ENCODE data around the gene SLC9A3.

SLC9A3 gene

GRCh38 chr5:518721-519120 is 5.5 kb downstream of the SLC9A3 start:
- DNase-seq (ENCODE audit: low spot score) = no peak
- Histone ChIP-seq H2BK120ac (ENCODE audit: low read depth, low read length) (peak overlapping the region; percentile 43), H4K8ac (ENCODE audit: low read depth, low read length) (no peak overlapping the region), H4K91ac (ENCODE audit: low read depth, low read length, poor library complexity) (no peak overlapping the region), H3K27ac (replicated peaks; ENCODE audit: low read length) (no peak overlapping the region), H3K4me1 (ENCODE audit: control insufficient read depth in 2 of 2, insufficient read depth in 1 of 2, low read depth in 1 of 2, low read length in 2 of 2) (peaks cover 6 to 15% of the 10 kb centered on the region in 2 donors), H2BK5ac (ENCODE audit: low read length) (no peak overlapping the region), H3K9me3 (replicated peaks in 1 of 2; ENCODE audit: control insufficient read depth in 2 of 2, insufficient read depth in 1 of 2, low read depth in 1 of 2, low read length in 2 of 2) (peaks cover 0 to 1% of the 10 kb centered on the region in 2 donors), H3K14ac (ENCODE audit: low read length) (peak overlapping the region; percentile 97), H3K4me3 (ENCODE audit: low read length in 2 of 2) (no peak overlapping the region), H3K79me1 (ENCODE audit: low read depth, low read length) (no peaks in the 10 kb centered on the region), H3K18ac (ENCODE audit: low read length) (no peak overlapping the region), H2AFZ (ENCODE audit: low read length) (no peak overlapping the region), H2BK12ac (ENCODE audit: low read length) (no peak overlapping the region), H3K9ac (ENCODE audit: low read depth, low read length, poor library complexity) (no peak overlapping the region), H3K27me3 (ENCODE audit: control insufficient read depth in 3 of 3, insufficient read depth in 3 of 3, low read depth in 1 of 3, low read length in 3 of 3) (peaks cover 9 to 72% (median 21%) of the 10 kb centered on the region in 3 experiments), H3K36me3 (replicated peaks in 1 of 2; ENCODE audit: control insufficient read depth in 2 of 2, insufficient read depth in 2 of 2, low read length in 2 of 2) (no peaks in the 10 kb centered on the region), H2BK15ac (ENCODE audit: low read length) (no peak overlapping the region), H3K4me2 (ENCODE audit: insufficient read depth, low read length, poor library complexity, severe bottlenecking) (no peak overlapping the region), H2AK5ac (ENCODE audit: low read depth, low read length) (no peak overlapping the region), H3K23ac (ENCODE audit: low read depth, low read length, poor library complexity) (no peak overlapping the region), H3K4ac (ENCODE audit: low read length) (no peak overlapping the region)
- WGBS, 2 donors (ENCODE audit: extremely low coverage in 2 of 2, insufficient read length in 2 of 2, insufficient replicate concordance in 1 of 2) = no CpG with 5 or more reads among the region's 10 CpGs

DNA sequence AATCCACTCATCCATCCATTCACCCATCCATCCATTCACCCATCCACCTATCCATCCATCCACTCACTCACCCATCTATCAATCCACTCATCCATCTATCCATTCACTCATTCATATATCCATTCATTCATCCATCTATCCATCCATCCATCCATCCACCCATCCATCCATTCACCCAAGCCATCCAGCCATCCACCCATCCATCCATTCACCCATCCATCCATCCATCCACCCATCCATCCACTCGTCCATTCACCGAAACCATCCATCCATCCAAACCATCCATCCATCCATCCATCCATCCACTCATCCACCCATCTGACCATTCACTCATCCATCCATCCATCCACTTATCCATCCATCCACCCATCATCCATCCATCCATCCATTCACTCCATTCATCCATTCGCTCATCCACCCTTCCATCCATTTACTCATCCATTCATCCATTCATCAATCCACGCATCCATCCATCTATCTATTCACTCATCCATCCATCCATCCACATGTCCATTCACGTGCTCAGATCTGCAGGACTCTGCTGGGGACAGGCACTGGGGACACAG is 6.6 kb downstream of the SLC9A3 start:
- H2BK120ac ChIP-seq (ENCODE audit: low read depth, low read length) = no peak overlapping the region
- no peak overlapping the region for H2BK12ac ChIP-seq (ENCODE audit: low read length)
- no peak overlapping the region for H4K8ac ChIP-seq (ENCODE audit: low read depth, low read length)
- H3K23ac ChIP-seq (ENCODE audit: low read depth, low read length, poor library complexity) = no peak overlapping the region
- WGBS, 2 donors (ENCODE audit: extremely low coverage in 2 of 2, insufficient read length in 2 of 2, insufficient replicate concordance in 1 of 2) = 98 to 100% methylated on average over 1 to 4 of the region's 5 CpGs
- no peak overlapping the region for H3K27ac ChIP-seq (replicated peaks; ENCODE audit: low read length)
- H3K79me1 ChIP-seq (ENCODE audit: low read depth, low read length) = peaks cover 3% of the 10 kb centered on the region
- no peak overlapping the region for H2BK15ac ChIP-seq (ENCODE audit: low read length)
- no peak overlapping the region for H2AFZ ChIP-seq (ENCODE audit: low read length)
- H3K4me3 ChIP-seq (ENCODE audit: low read length in 2 of 2) = no peak overlapping the region
- H3K14ac ChIP-seq (ENCODE audit: low read length) = peak overlapping the region; percentile 97
- no peak overlapping the region for H3K18ac ChIP-seq (ENCODE audit: low read length)
- no peak for DNase-seq (ENCODE audit: low spot score)
- no peak overlapping the region for H3K4ac ChIP-seq (ENCODE audit: low read length)
- H3K4me2 ChIP-seq (ENCODE audit: insufficient read depth, low read length, poor library complexity, severe bottlenecking) = no peak overlapping the region
- H2AK5ac ChIP-seq (ENCODE audit: low read depth, low read length) = peak overlapping the region; percentile 38
- H3K9ac ChIP-seq (ENCODE audit: low read depth, low read length, poor library complexity) = peak overlapping the region; percentile 18
- peaks cover 0 to 72% (median 10%) of the 10 kb centered on the region in 3 experiments for H3K27me3 ChIP-seq (ENCODE audit: control insufficient read depth in 3 of 3, insufficient read depth in 3 of 3, low read depth in 1 of 3, low read length in 3 of 3)
- no peak overlapping the region for H2BK5ac ChIP-seq (ENCODE audit: low read length)
- peaks cover 0 to 1% of the 10 kb centered on the region in 2 donors for H3K9me3 ChIP-seq (replicated peaks in 1 of 2; ENCODE audit: control insufficient read depth in 2 of 2, insufficient read depth in 1 of 2, low read depth in 1 of 2, low read length in 2 of 2)
- H3K36me3 ChIP-seq (replicated peaks in 1 of 2; ENCODE audit: control insufficient read depth in 2 of 2, insufficient read depth in 2 of 2, low read length in 2 of 2) = no peaks in the 10 kb centered on the region
- H3K4me1 ChIP-seq (ENCODE audit: control insufficient read depth in 2 of 2, insufficient read depth in 1 of 2, low read depth in 1 of 2, low read length in 2 of 2) = peaks cover 0 to 9% of the 10 kb centered on the region in 2 donors
- H4K91ac ChIP-seq (ENCODE audit: low read depth, low read length, poor library complexity) = no peak overlapping the region

DNA sequence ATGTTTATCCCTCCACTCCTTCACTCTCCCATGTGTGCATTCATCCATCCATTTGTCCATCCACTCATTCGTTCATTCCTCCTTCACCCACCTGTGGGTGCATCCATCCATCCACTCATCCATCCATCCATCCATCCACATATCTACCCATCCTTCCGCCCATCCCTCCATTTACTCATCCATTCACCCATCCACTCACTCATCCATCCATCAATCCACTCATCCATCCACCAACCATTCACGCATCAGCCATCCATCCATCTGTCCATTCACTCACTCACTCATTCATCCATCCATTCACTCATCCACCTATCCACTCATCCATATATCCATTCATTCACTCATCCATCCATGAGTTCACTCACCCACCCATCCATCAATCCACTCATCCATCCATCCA is 7.3 kb downstream of the SLC9A3 start:
- no peak overlapping the region for H3K4ac ChIP-seq (ENCODE audit: low read length)
- 100% methylated on average over 1 to 2 of the region's 3 CpGs for WGBS, 2 donors (ENCODE audit: extremely low coverage in 2 of 2, insufficient read length in 2 of 2, insufficient replicate concordance in 1 of 2)
- H2BK5ac ChIP-seq (ENCODE audit: low read length) = no peak overlapping the region
- H2BK120ac ChIP-seq (ENCODE audit: low read depth, low read length) = no peak overlapping the region
- no peak overlapping the region for H3K14ac ChIP-seq (ENCODE audit: low read length)
- no peak overlapping the region for H4K91ac ChIP-seq (ENCODE audit: low read depth, low read length, poor library complexity)
- H3K9me3 ChIP-seq (replicated peaks in 1 of 2; ENCODE audit: control insufficient read depth in 2 of 2, insufficient read depth in 1 of 2, low read depth in 1 of 2, low read length in 2 of 2) = peaks cover 0 to 1% of the 10 kb centered on the region in 2 donors
- no peak overlapping the region for H4K8ac ChIP-seq (ENCODE audit: low read depth, low read length)
- no peak overlapping the region for H2BK12ac ChIP-seq (ENCODE audit: low read length)
- H3K27me3 ChIP-seq (ENCODE audit: control insufficient read depth in 3 of 3, insufficient read depth in 3 of 3, low read depth in 1 of 3, low read length in 3 of 3) = peaks cover 0 to 71% (median 4%) of the 10 kb centered on the region in 3 experiments
- no peak overlapping the region for H3K4me2 ChIP-seq (ENCODE audit: insufficient read depth, low read length, poor library complexity, severe bottlenecking)
- H2BK15ac ChIP-seq (ENCODE audit: low read length) = no peak overlapping the region
- H3K4me3 ChIP-seq (ENCODE audit: low read length in 2 of 2) = no peak overlapping the region
- no peak for DNase-seq (ENCODE audit: low spot score)
- no peak overlapping the region for H3K27ac ChIP-seq (replicated peaks; ENCODE audit: low read length)
- no peak overlapping the region for H2AK5ac ChIP-seq (ENCODE audit: low read depth, low read length)
- no peak overlapping the region for H3K18ac ChIP-seq (ENCODE audit: low read length)
- H2AFZ ChIP-seq (ENCODE audit: low read length) = no peak overlapping the region
- no peak overlapping the region for H3K23ac ChIP-seq (ENCODE audit: low read depth, low read length, poor library complexity)
- no peaks in the 10 kb centered on the region for H3K36me3 ChIP-seq (replicated peaks in 1 of 2; ENCODE audit: control insufficient read depth in 2 of 2, insufficient read depth in 2 of 2, low read length in 2 of 2)
- H3K9ac ChIP-seq (ENCODE audit: low read depth, low read length, poor library complexity) = no peak overlapping the region
- H3K79me1 ChIP-seq (ENCODE audit: low read depth, low read length) = peaks cover 3% of the 10 kb centered on the region
- peaks cover 0 to 7% of the 10 kb centered on the region in 2 donors for H3K4me1 ChIP-seq (ENCODE audit: control insufficient read depth in 2 of 2, insufficient read depth in 1 of 2, low read depth in 1 of 2, low read length in 2 of 2)

- Histone ChIP-seq H3K23ac (ENCODE audit: low read depth, low read length, poor library complexity) (no peak overlapping the region), H2BK5ac (ENCODE audit: low read length) (no peak overlapping the region), H2BK15ac (ENCODE audit: low read length) (no peak overlapping the region), H3K4me3 (ENCODE audit: low read length in 2 of 2) (no peak overlapping the region), H2BK120ac (ENCODE audit: low read depth, low read length) (no peak overlapping the region), H3K79me1 (ENCODE audit: low read depth, low read length) (peaks cover 3% of the 10 kb centered on the region), H3K9me3 (replicated peaks in 1 of 2; ENCODE audit: control insufficient read depth in 2 of 2, insufficient read depth in 1 of 2, low read depth in 1 of 2, low read length in 2 of 2) (peaks cover 0 to 1% of the 10 kb centered on the region in 2 donors), H2AFZ (ENCODE audit: low read length) (no peak overlapping the region), H3K4me2 (ENCODE audit: insufficient read depth, low read length, poor library complexity, severe bottlenecking) (no peak overlapping the region), H3K4me1 (ENCODE audit: control insufficient read depth in 2 of 2, insufficient read depth in 1 of 2, low read depth in 1 of 2, low read length in 2 of 2) (peaks cover 0 to 1% of the 10 kb centered on the region in 2 donors), H3K18ac (ENCODE audit: low read length) (no peak overlapping the region), H3K27ac (replicated peaks; ENCODE audit: low read length) (no peak overlapping the region), H2BK12ac (ENCODE audit: low read length) (no peak overlapping the region), H3K27me3 (ENCODE audit: control insufficient read depth in 3 of 3, insufficient read depth in 3 of 3, low read depth in 1 of 3, low read length in 3 of 3) (peaks cover 0 to 70% (median 1%) of the 10 kb centered on the region in 3 experiments), H3K9ac (ENCODE audit: low read depth, low read length, poor library complexity) (no peak overlapping the region), H2AK5ac (ENCODE audit: low read depth, low read length) (no peak overlapping the region), H4K91ac (ENCODE audit: low read depth, low read length, poor library complexity) (no peak overlapping the region), H4K8ac (ENCODE audit: low read depth, low read length) (no peak overlapping the region), H3K4ac (ENCODE audit: low read length) (no peak overlapping the region), H3K14ac (ENCODE audit: low read length) (no peak overlapping the region), H3K36me3 (replicated peaks in 1 of 2; ENCODE audit: control insufficient read depth in 2 of 2, insufficient read depth in 2 of 2, low read length in 2 of 2) (no peaks in the 10 kb centered on the region)
- WGBS, 2 donors (ENCODE audit: extremely low coverage in 2 of 2, insufficient read length in 2 of 2, insufficient replicate concordance in 1 of 2) = no CpG with 5 or more reads among the region's 10 CpGs
- no peak for DNase-seq (ENCODE audit: low spot score)
Observed at GRCh38 chr5:516338-516925, 7.8 kb downstream of the SLC9A3 start.

All from neuronal stem cell (in vitro differentiated cells).